Measurements from ENCODE around the gene FAM117B.
"Not testable (repeated sequence)": the region's sequence is repeated elsewhere in the genome, so short reads cannot be mapped to it uniquely, and the experiment has no call there.

The FAM117B gene

DNA sequence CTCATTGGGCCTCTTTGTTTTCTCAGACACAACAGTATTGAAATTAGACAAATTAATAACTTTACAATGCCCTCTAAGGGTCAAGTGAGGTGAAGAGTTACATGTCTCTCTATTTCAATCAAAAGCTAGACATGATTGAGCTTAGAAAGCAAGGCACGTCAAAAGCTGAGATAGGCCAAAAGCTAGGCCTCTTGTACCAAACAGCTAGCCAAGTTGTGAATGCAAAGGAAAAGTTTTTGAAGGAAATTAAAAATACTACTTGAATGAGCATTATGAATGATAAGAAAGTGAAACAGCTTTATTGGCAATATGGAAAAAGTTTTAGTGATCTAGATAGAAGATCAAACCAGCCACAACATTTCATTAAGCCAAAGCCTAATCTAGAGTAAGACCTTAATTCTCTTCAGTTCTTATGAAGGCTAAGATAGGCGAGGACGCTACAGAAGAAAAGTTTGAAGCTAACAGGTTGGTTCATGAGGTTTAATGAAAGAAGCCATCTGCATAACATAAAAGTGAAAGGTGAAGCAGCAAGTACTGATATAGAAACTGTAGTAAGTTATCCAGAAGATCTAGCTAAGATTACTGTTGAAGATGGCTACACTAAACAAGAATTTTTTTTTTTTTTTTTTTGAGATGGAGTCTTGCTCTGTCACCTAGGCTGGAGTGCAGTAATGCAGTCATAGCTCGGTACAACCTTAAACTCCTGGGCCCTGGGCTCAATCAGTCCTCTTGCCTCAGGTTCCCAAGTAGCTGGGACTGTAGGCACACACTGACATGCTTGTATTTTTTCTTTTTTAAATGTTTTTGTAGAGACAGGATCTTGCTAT lies 65.5 kb downstream of the FAM117B start:
- no peak for DNase-seq (ENCODE audit: low read depth in 2 of 2, low spot score in 1 of 2)

DNA sequence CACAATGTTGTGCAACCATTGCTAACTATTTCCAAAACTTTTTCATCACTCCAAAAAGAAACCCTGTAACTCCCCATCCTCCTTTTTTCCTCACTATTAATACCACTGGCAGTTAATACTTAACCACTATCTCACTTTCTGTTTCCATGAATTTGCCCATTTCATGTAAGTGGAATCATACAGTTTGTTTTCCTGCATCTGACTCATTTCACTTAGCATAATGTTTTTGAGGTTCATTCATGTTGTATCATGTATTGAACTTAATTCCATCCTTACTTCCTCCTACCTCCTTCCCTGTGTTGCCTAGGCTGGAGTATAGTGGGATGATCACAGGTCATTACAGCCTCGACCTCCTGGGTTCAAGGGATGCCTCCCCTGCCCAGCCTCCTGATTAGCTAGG lies 68.3 kb downstream of the FAM117B start:
- DNase-seq (ENCODE audit: low read depth in 2 of 2, low spot score in 1 of 2) = no peak

DNA sequence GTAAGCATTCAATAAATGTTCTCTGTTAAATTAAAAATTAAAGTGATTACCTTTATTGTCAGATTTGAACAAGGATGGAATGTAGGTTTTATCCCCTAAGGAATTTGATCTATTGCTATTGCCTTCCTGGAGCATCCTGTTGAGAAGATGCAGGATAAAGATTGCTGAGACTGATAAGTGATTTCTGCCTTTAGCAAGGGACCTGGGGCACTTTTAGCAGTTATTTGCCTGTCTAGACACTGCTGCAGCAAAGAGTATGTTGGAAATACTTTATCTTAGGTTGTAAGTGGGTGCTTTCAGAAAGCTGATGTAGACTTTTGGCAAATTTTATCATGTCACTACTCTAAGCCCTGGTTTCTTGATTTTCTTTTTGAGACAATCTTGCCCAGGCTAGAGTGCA lies 69.5 kb downstream of the FAM117B start:
- DNase-seq (ENCODE audit: low read depth in 2 of 2, low spot score in 1 of 2) = no peak

DNA sequence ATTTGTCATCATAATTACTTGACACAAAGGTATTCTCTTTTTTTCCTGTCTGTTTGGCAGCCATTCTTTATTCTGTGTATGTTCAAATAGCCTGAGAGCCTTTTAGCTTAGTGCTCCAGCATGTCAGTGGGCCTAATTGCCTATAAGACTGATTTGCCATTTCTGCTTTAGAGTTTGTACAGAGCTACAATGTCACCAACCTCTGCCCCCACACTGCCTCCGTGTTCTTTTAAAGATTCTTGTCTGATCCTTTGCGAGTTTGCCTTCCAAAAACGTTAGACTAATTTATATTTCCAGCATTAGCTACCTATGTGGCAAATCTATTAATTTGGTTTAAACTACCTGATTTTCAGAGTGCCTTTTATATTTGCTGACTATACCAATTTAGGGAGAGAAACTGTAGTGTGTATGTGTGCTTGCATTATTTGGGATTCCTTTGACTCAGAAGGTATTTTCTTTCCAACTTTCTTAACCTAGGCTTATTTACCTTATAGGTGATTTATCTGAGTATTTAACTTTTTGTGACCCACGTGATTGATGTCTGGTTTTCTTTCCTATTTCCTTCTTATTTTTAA lies 70.8 kb downstream of the FAM117B start:
- no peak for DNase-seq (ENCODE audit: low read depth in 2 of 2, low spot score in 1 of 2)

DNA sequence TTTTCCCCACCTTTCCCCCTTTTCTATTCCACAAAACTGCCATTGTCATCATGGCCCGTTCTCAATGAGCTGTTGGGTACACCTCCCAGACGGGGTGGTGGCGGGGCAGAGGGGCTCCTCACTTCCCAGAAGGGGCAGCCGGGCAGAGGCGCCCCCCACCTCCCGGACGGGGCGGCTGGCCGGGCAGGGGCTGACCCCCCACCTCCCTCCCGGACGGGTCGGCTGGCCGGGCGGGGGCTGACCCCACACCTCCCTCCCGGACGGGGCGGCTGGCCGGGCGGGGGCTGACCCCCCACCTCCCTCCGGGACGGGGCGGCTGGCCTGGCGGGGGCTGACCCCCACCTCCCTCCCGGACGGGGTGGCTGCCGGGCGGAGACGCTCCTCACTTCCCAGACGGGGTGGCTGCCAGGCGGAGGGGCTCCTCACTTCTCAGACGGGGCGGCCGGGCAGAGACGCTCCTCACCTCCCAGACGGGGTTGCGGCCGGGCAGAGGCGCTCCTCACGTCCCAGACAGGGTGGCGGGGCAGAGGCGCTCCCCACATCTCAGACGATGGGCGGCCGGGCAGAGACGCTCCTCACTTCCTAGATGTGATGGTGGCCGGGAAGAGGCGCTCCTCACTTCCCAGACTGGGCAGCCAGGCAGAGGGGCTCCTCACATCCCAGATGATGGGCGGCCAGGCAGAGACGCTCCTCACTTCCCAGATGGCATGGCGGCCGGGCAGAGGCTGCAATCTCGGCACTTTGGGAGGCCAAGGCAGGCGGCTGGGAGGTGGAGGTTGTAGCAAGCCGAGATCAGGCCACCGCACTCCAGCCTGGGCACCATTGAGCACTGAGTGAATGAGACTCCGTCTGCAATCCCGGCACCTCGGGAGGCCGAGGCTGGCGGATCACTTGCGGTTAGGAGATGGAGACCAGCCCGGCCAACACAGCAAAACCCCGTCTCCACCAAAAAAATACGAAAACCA lies 80.5 kb downstream of the FAM117B start:
- not testable (repeated sequence) for DNase-seq (ENCODE audit: low read depth in 2 of 2, low spot score in 1 of 2)

DNA sequence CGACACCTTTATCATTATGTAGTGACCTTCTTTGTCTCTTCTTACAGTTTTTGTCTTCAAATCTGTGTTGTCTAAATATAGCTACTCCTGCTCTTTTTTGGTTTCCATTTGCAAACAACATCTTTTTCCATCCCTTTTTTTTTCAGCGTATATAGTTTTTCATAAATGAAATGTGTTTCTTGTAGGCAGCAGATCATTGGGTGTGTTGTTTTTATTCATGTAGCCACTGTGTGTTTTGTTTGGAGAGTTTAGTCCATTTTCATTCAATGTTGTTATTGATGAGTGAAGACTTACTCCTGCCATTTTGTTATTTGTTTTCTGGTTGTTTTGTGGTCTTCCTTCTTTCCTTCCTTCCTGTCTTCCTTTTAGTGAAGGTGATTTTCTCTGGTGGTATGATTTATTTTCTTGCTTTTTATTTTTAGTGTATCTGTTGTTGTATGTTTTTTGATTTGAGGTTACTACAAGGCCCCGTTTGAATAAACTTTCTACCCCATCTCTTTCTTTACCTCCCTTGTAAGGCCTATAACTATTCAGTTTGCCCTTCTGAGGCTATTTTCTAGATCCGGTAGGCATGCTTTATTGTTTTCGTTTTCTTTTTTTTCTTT lies 81.4 kb downstream of the FAM117B start:
- DNase-seq (ENCODE audit: low read depth in 2 of 2, low spot score in 1 of 2) = no peak

DNA sequence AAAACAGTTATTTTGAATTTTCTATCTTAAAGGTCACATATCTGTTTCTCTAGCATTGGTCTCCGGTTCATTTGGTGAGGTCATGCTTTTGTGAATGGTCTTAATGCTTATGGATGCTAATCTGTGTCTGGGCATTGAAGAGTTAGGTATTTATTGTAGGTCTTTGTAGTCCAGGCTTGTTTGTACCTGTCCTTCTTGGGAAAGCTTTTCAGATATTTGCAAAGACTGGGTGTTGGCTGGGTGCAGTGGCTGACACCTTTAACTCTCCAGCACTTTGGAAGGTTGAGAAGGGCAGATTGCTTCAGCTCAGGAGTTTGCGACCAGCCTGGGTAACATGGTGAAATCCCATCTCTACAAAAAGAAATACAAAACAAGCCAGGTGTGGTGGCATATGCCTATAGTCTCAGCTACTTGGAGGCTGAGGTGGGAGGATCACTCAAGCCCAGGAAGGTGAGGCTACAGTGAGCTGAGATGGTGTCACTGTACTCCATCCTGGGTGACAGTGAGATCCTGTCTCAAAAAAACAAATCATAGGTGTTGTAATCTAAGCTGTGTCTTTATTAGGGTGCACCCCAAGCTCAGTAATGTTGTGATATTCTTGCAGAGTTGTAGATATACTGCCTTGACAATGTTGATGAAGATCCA lies 82.3 kb downstream of the FAM117B start:
- no peak for DNase-seq (ENCODE audit: low read depth in 2 of 2, low spot score in 1 of 2)

DNA sequence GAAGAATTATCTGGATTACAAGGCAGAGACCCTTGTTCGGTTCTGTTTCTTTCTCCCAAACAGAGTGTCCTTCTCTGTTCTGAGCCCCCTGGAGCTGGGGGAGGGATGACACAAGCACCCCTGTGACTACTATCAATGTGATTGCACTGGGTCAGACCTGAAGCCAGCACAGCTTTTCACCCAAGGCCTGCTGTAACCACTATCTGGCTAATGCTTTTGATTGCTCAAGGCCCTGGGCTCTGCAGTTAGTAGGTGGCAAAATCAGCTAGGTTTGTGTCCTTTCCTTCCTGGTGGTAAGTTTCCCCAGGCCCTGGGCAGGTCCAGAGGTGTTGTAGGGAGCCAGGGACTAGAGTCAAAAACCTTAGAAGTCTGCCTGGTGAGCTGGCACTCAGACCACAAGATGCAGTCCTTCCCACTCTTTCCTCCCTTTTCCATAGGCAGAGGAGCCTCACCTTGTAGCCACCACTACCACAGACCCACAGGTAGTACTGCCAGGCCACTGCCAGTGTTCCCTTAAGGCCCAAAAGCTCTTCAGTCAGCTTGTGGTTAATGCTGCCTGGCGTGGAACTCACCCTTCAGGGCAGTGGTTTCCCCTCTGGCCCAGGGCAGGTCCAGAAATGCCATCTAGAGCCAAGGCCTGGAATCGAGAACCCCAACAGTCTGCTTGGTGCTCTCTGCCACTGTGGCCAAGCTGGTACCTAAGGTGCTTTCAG lies 83.0 kb downstream of the FAM117B start:
- DNase-seq (ENCODE audit: low read depth in 2 of 2, low spot score in 1 of 2) = no peak

DNA sequence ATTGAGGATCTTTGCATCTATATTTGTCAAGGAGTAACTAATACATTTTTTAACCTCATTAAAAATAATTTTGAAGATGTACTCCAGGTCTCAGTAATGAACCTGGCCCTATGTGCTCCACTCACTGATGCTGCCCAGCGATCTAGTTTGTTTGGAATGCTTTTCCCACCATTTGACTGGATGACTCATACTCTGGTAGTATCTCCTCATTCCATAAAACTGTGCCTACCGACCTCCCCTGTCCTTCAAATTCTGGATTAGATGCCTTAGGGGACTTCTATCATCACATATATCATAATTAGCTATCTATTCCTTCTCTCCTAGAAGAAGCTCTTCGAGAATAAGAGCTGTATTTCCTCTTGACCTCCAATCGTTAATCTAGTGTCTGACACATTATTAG lies 83.8 kb downstream of the FAM117B start:
- no peak for DNase-seq (ENCODE audit: low read depth in 2 of 2, low spot score in 1 of 2)

DNA sequence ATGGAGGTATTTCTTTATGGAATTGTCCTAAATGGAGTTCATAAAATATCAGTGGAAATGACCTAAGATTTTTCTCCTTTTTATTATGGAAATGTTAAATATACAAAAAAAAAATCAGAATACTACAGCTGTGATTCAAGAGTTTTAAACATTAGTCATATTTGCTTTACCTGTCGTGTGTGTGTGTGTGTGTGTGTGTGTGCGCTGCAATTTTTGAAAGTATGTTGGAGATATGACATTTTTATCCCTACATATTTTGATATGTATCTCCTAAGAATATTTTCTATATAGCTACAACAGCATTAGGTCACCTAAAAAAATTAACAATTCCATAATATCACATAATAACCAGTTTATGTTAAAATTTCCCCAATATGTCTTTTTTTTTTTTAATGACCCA lies 85.5 kb downstream of the FAM117B start:
- no peak for DNase-seq (ENCODE audit: low read depth in 2 of 2, low spot score in 1 of 2)

DNA sequence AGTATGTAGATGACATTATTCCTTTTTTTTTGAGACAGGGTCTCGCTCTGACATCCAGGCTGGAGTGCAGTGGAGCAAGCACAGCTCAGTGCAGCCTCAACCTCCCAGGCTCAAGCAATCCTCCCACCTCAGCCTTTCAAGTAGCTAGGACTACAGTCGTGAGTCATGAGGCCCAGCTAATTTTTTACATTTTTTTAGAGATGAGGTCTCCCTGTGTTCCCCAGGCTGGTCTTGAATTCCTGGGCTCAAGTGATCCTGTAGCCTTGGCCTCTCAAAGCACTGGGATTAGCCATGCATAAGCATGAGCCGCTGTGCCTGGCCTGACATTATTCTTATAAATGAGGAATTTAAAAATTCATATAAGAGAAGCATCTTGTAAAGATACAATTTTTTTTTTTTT lies 86.9 kb downstream of the FAM117B start:
- no peak for DNase-seq (ENCODE audit: low read depth in 2 of 2, low spot score in 1 of 2)

DNA sequence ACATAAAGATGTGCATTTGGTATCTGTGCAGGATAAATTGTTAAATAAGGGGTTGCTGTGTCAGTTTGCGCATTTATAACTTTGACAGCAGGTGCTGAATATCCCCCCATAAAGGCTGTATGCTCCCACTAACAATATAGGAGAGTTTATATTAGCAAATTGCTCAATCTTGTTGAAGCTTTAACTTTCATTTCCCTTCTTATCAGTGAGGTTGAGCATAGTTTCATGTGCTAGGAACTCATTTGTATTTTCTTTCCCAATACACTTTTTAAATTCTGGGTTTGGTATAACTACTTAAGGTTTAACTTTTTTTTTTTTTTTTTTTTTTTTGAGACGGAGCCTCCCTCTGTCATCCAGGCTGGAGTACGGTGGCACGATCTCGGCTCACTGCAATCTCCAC lies 89.0 kb downstream of the FAM117B start:
- DNase-seq (ENCODE audit: low read depth in 2 of 2, low spot score in 1 of 2) = no peak

DNA sequence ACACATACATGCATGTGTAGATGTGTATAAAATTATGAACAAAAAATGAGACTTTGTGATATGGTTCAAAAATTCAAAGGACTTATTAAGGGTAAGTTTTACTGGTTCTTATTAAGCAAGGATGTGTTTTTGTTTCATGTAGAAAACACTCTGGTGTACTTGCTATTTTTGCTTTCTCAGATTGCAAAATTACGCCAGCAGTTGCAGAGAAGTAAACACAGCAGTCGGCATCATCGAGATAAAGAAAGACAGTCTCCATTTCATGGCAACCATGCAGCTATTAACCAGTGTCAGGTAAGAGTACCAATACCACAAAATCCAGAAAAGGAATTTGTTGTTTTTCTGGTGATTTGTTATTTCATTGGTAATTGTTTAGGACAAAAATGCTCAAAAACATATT lies 91.3 kb downstream of the FAM117B start:
- no peak for DNase-seq (ENCODE audit: low read depth in 2 of 2, low spot score in 1 of 2)

DNA sequence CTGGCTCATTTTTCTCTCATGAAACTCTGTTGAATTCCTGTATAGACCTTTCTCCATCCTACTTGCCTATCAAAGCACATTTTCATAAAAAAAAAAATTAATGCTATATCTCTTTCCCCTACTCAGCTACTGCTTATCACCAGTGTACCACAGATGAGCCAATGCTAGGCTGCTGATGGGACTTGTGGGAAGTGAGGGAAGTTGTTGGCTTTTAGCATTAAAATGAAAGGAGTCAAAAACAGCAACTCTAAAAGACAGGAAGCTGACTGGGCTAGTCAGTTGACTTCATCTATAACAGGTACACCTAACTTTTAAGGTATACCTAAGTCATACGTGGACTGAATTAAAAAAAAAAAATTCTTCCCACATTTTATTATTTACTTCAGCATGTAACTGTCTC lies 102.1 kb downstream of the FAM117B start:
- no peak for DNase-seq (ENCODE audit: low read depth in 2 of 2, low spot score in 1 of 2)

DNA sequence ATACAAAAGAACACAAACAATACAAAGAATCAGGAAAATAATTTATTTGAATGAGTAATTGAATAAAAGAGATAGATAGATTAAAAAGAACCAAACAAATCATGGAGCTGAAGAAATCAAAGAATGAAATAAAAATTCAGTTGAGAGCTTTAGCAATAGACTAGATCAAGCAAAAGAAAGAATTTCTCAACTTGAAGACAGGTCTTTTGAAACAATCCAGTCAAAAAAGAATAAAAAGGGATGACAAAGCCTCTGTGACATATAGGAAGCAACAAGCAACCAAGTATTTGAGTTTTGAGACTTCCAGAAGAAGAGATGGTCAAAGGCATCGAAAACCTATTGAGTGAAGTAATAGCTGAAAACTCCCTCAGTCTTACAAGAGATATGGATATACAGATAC lies 108.8 kb downstream of the FAM117B start:
- no peak for DNase-seq (ENCODE audit: low read depth in 2 of 2, low spot score in 1 of 2)

DNA sequence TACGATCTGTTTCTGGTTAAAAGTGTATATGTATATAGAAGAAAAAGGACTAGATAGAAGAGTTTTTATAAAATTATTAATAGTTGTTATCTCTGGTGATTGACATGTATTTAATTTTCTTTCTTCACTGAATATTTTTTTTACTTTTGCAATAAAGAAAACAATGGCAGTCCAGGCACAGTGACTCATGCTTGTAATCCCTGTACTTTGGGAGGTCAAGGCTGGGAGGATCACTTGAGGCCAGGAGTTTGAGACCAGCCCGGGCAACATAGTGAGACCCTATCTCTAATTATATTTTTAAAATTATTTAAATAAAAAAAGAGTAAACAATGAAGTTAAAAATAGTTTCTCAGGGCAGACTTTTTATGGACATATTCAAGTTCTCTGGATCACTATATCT lies 114.7 kb downstream of the FAM117B start:
- DNase-seq (ENCODE audit: low read depth in 2 of 2, low spot score in 1 of 2) = no peak

DNA sequence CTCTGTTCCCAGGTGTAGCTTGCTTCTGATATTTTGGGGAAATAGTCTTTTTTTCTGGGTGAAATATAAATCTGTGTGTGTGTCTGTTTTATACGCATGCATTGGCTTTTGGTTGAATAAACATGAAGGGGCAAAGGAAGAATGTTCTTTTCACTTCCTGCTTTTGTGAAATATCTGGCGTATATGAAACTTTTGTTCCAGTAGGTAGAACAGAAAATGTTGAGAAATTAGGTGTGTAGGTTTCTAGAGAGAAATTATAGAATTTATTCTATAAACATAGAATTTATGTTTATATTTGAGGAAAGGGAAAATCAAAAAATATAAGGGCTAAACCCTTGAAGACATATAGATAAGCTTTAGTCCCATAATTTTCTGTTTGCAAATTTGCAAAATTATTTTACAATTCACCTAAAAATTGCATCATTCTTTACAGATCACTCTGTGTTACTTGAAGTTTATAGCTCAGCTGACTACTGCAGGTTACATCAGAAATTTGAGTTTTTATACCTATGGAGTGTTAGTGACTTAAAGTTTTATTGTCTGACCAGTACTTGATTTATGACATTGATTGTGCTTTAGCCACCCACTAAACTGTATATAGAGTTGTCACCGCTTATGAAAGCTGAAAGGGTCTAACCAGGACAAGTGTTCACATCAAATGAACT lies 116.1 kb downstream of the FAM117B start:
- no peak for DNase-seq (ENCODE audit: low read depth in 2 of 2, low spot score in 1 of 2)

DNA sequence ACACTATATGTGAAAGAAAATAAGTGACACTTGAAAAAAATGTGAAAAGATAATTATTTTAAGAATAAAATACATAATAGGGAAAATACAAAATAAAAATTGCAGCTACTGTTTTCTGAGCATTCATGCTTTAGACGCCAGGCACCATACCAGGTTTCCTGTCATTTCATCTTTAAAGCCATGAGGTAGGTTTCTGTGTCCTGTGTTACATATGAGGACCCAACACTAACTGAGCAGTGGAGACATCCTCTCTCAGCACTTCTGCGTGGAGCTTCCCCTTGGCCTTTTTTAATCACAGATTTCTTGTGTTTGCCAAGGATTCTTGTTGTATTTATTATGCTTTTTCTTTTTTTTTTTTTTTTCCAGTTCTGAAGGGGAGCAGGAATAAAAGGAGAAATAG lies 117.3 kb downstream of the FAM117B start:
- DNase-seq (ENCODE audit: low read depth in 2 of 2, low spot score in 1 of 2) = no peak

DNA sequence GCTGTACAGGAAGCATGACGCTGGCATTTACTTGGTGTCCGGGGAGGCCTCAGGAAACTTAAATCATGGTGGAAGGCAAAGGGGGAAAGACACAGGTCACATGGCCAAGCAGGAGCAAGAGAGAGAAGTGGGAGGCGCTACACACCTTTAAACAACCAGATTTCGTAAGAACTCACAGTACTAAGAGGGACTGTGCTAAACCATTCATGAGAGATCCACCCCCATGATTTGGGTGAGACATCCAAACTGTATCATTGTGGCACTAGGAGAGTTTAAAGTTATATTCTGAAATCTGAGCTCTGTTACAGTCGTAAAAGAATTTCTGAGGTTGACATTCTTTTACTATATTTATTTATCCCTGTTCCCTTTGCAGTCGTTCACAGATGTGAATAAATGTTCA lies 120.2 kb downstream of the FAM117B start:
- DNase-seq (ENCODE audit: low read depth in 2 of 2, low spot score in 1 of 2) = no peak

DNA sequence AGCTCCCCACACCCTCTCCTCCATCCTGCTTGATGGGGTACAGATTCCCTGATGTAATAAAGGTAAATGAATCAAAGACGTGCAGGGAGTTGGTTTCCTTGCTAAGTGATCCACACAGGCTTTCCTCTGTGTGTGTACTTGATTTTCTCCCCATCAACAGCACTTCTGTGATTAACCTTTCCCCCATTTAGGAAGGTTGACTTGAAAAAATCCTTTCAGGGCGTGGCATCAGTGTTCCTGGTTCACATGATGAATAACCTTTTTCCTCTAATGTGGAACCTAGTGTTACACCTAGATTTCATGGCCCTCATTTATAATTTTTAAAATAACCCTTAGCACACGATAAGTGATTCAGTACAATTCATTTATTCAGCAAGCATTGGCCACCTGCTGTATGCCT lies 121.8 kb downstream of the FAM117B start:
- DNase-seq (ENCODE audit: low read depth in 2 of 2, low spot score in 1 of 2) = no peak

Measured in stimulated activated CD8-positive, alpha-beta memory T cell treated with anti-CD3 and anti-CD28 coated beads, Interleukin-4, amount 100 ng/mL, for 1 hour (primary cell).